NT2/D1 (cell line): ENCODE results near the gene PRKAA2.

Source experiments
- DNase-seq: peaks from one replicate; pipeline ENCODE4 v3.0.0-alpha.2; 2011; ENCODE audit warnings: low read depth, low spot score
- H3K27me3 ChIP-seq: 2 replicates; pipeline ENCODE4 v1.6.0; 2011; ENCODE audit warnings: mild to moderate bottlenecking; ENCODE audit not compliant: insufficient read length, insufficient read depth
- H3K36me3 ChIP-seq: 2 replicates; pipeline ENCODE4 v1.6.1; 2011; ENCODE audit warnings: mild to moderate bottlenecking, low read length, mixed read lengths; ENCODE audit not compliant: insufficient read depth, insufficient read length
- H3K4me1 ChIP-seq: 2 replicates; pipeline ENCODE4 v1.5.1; 2011; ENCODE audit not compliant: insufficient read depth, insufficient read length
- H3K4me3 ChIP-seq: 2 replicates; pipeline ENCODE4 v1.5.1; 2011; ENCODE audit warnings: low read depth; ENCODE audit not compliant: insufficient read length
- H3K9ac ChIP-seq: 2 replicates; pipeline ENCODE4 v1.6.0; 2011; ENCODE audit warnings: low read depth; ENCODE audit not compliant: insufficient read length
- H3K9me3 ChIP-seq: 2 replicates; pipeline ENCODE4 v1.5.1; 2011; ENCODE audit warnings: mild to moderate bottlenecking, low read length; ENCODE audit not compliant: insufficient read depth
- SUZ12 ChIP-seq: IDR thresholded peaks from 2 replicates; pipeline ENCODE4 v1.6.1; 2011; ENCODE audit not compliant: insufficient read length, insufficient read depth; ENCODE audit errors: extremely low read depth
- YY1 ChIP-seq: IDR thresholded peaks from 2 replicates; pipeline ENCODE4 v1.6.1; 2011; ENCODE audit not compliant: insufficient read length, insufficient read depth
- ZNF274 ChIP-seq: IDR thresholded peaks from 2 replicates; pipeline ENCODE4 v1.6.1; 2011; ENCODE audit warnings: mild to moderate bottlenecking, low read depth, low read length

Gene PRKAA2

GRCh38 chr1:56627019-56627635 lies 18.0 kb upstream of the PRKAA2 start:
- peaks cover 5% of the 10 kb centered on the region; the same call in 1 of the 2 replicates for H3K9me3 ChIP-seq
- H3K9ac ChIP-seq: no peak overlapping the region
- no peak for DNase-seq
- no peaks in the 10 kb centered on the region for H3K4me1 ChIP-seq
- no peaks in the 10 kb centered on the region for H3K36me3 ChIP-seq
- no peaks in the 10 kb centered on the region for H3K27me3 ChIP-seq
- TF ChIP-seq SUZ12 (no peak), YY1 (no peak), ZNF274 (no peak)
- H3K4me3 ChIP-seq: no peak overlapping the region

- Histone ChIP-seq H3K36me3 (no peaks in the 10 kb centered on the region), H3K4me1 (no peaks in the 10 kb centered on the region), H3K9ac (no peak overlapping the region), H3K4me3 (no peak overlapping the region), H3K9me3 (peaks cover 5% of the 10 kb centered on the region; the same call in 1 of the 2 replicates), H3K27me3 (no peaks in the 10 kb centered on the region)
- no peak for TF ChIP-seq SUZ12
- no peak for TF ChIP-seq YY1
- TF ChIP-seq ZNF274: no peak
- DNase-seq: no peak
These were observed 17.5 kb upstream of the PRKAA2 start for GRCh38 chr1:56627636-56628039.

DNA sequence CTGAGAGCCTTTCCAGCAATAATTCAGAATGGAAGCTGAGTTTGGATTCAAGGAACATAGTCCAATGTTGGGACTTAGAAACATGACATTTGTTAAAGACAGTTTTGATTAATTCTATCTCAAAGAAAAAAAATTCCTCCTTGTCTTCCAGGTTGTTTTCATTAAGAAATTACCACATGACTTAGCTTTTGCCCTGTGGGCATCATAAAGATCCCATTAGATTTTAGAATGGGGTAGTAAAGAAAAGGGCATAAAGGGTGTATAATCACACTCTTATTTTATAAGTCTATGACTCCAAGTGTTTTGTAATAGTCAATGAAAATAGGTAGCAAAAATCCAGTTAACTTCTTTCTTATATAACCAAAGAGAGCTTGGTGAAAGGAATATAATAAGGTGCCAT lies 14.3 kb upstream of the PRKAA2 start:
- Histone ChIP-seq H3K4me3 (no peak overlapping the region), H3K9me3 (no peaks in the 10 kb centered on the region), H3K4me1 (no peaks in the 10 kb centered on the region), H3K9ac (no peak overlapping the region), H3K27me3 (no peaks in the 10 kb centered on the region), H3K36me3 (no peaks in the 10 kb centered on the region)
- no peak for TF ChIP-seq YY1
- TF ChIP-seq SUZ12: no peak
- TF ChIP-seq ZNF274: no peak
- no peak for DNase-seq

- Histone ChIP-seq H3K36me3 (no peaks in the 10 kb centered on the region), H3K9ac (no peak overlapping the region), H3K4me3 (no peak overlapping the region), H3K27me3 (no peaks in the 10 kb centered on the region), H3K4me1 (no peaks in the 10 kb centered on the region), H3K9me3 (no peaks in the 10 kb centered on the region)
- DNase-seq: no peak
- TF ChIP-seq YY1 (no peak), SUZ12 (no peak), ZNF274 (no peak)
These were observed 13.2 kb upstream of the PRKAA2 start for GRCh38 chr1:56631901-56632300.

- TF ChIP-seq YY1 (no peak), SUZ12 (no peak), ZNF274 (no peak)
- Histone ChIP-seq H3K9me3 (no peaks in the 10 kb centered on the region), H3K27me3 (no peaks in the 10 kb centered on the region)
These were observed 10.1 kb upstream of the PRKAA2 start for GRCh38 chr1:56634981-56635380.

GRCh38 chr1:56638248-56638647 lies 6.9 kb upstream of the PRKAA2 start:
- H3K27me3 ChIP-seq: peaks cover 9% of the 10 kb centered on the region

More at GRCh38 chr1:56634981-56635380, 10.1 kb upstream of the PRKAA2 start:
- DNase-seq: no peak
- Histone ChIP-seq H3K4me1 (no peaks in the 10 kb centered on the region), H3K9ac (no peak overlapping the region), H3K36me3 (no peaks in the 10 kb centered on the region), H3K4me3 (no peak overlapping the region)

GRCh38 chr1:56639211-56639610 lies 5.9 kb upstream of the PRKAA2 start:
- no peak overlapping the region for H3K9ac ChIP-seq
- TF ChIP-seq YY1: no peak
- no peak for TF ChIP-seq SUZ12
- TF ChIP-seq ZNF274: no peak
- H3K4me1 ChIP-seq: no peaks in the 10 kb centered on the region
- no peak overlapping the region for H3K4me3 ChIP-seq
- no peaks in the 10 kb centered on the region for H3K36me3 ChIP-seq
- H3K27me3 ChIP-seq: peaks cover 19% of the 10 kb centered on the region
- no peak for DNase-seq
- H3K9me3 ChIP-seq: no peaks in the 10 kb centered on the region

More at GRCh38 chr1:56638248-56638647, 6.9 kb upstream of the PRKAA2 start:
- Histone ChIP-seq H3K9ac (no peak overlapping the region), H3K4me1 (no peaks in the 10 kb centered on the region), H3K36me3 (no peaks in the 10 kb centered on the region), H3K4me3 (no peak overlapping the region), H3K9me3 (no peaks in the 10 kb centered on the region)
- DNase-seq: no peak
- TF ChIP-seq YY1 (no peak), ZNF274 (no peak), SUZ12 (no peak)

- H3K27me3 ChIP-seq: peaks cover 29% of the 10 kb centered on the region
- TF ChIP-seq ZNF274: no peak
- TF ChIP-seq SUZ12: no peak
- no peak for TF ChIP-seq YY1
- H3K9me3 ChIP-seq: no peaks in the 10 kb centered on the region
- no peak overlapping the region for H3K9ac ChIP-seq
- no peak overlapping the region for H3K4me3 ChIP-seq
- no peaks in the 10 kb centered on the region for H3K36me3 ChIP-seq
- H3K4me1 ChIP-seq: no peaks in the 10 kb centered on the region
- no peak for DNase-seq
These were observed 1.5 kb upstream of the PRKAA2 start for GRCh38 chr1:56643661-56644060.
